GM18508 (cell line): ENCODE measurements around the gene TIRAP.

Source experiments
- ATAC-seq: cut with Tn5 transposase; IDR thresholded peaks from one replicate; pipeline ENCODE4 v1.9.1; 2021; ENCODE audit warnings: moderate number of reproducible peaks; ENCODE audit not compliant: insufficient read depth, unreplicated experiment

TIRAP gene

GRCh38 chr11:126339073-126339862 is 56.4 kb downstream of the TIRAP start:
- no peak for ATAC-seq

- ATAC-seq: no peak
Measured at GRCh38 chr11:126339863-126340434, 57.1 kb downstream of the TIRAP start.

GRCh38 chr11:126340960-126341606 is 58.2 kb downstream of the TIRAP start:
- no peak for ATAC-seq

- no peak for ATAC-seq
Measured at GRCh38 chr11:126341760-126342161, 58.9 kb downstream of the TIRAP start.

- no peak for ATAC-seq
Measured at GRCh38 chr11:126343051-126343450, 60.2 kb downstream of the TIRAP start.
